ENCODE data around the gene SNED1. TPM values are rescaled to one million over a fixed set of nuclear protein-coding genes. Genes with fewer than 3 reads are reported as not detected.
"Not testable (repeated sequence)": the region's sequence is repeated elsewhere in the genome, so short reads cannot be mapped to it uniquely, and the experiment has no call there.

SNED1 gene
- total RNA-seq, 4 donors from 2014 or later, result 18.5 to 87.1 (median 21.9) TPM

GRCh38 chr2:241091734-241092445, 93.5 kb downstream of the SNED1 start:
- TF ChIP-seq CTCF (IDR thresholded peaks at IDR 0.05) (no peak), POLR2A (IDR thresholded peaks at IDR 0.05) (no peak)
- Histone ChIP-seq H3K27me3 (no peaks in the 10 kb centered on the region), H3K4me3 (no peak overlapping the region), H3K9me3 (no peaks in the 10 kb centered on the region), H3K4me1 (no peaks in the 10 kb centered on the region), H3K27ac (no peak overlapping the region), H3K36me3 (no peaks in the 10 kb centered on the region)
- no peak for DNase-seq
- intact Hi-C loops (cut with DNase I; ENCODE audit: low total_unique reads), result no loop called here

GRCh38 chr2:241092677-241093076, 94.3 kb downstream of the SNED1 start:
- Histone ChIP-seq H3K36me3 (no peaks in the 10 kb centered on the region), H3K4me3 (no peak overlapping the region), H3K27me3 (no peaks in the 10 kb centered on the region), H3K9me3 (no peaks in the 10 kb centered on the region), H3K4me1 (no peaks in the 10 kb centered on the region), H3K27ac (no peak overlapping the region)
- intact Hi-C loops (cut with DNase I; ENCODE audit: low total_unique reads), result no loop called here
- no peak for TF ChIP-seq CTCF (IDR thresholded peaks at IDR 0.05)
- no peak for TF ChIP-seq POLR2A (IDR thresholded peaks at IDR 0.05)
- no peak for DNase-seq

- DNase-seq; intact Hi-C loops (cut with DNase I; ENCODE audit: low total_unique reads); H3K9me3 ChIP-seq; H3K27ac ChIP-seq; H3K4me3 ChIP-seq; H3K36me3 ChIP-seq; H3K27me3 ChIP-seq; H3K4me1 ChIP-seq: not testable (repeated sequence)
Measured at GRCh38 chr2:241093133-241093781, 94.8 kb downstream of the SNED1 start.

GRCh38 chr2:241094172-241094571, 95.8 kb downstream of the SNED1 start:
- intact Hi-C loops (cut with DNase I; ENCODE audit: low total_unique reads), result no loop called here
- no peaks in the 10 kb centered on the region for H3K27me3 ChIP-seq
- no peak overlapping the region for H3K27ac ChIP-seq
- TF ChIP-seq POLR2A (IDR thresholded peaks at IDR 0.05) (no peak), CTCF (IDR thresholded peaks at IDR 0.05) (no peak)
- no peaks in the 10 kb centered on the region for H3K36me3 ChIP-seq
- no peak for DNase-seq
- H3K4me3 ChIP-seq, result no peak overlapping the region
- no peaks in the 10 kb centered on the region for H3K4me1 ChIP-seq
- no peaks in the 10 kb centered on the region for H3K9me3 ChIP-seq

GRCh38 chr2:241094924-241095420, 96.6 kb downstream of the SNED1 start:
- no peak for DNase-seq

More at GRCh38 chr2:241094924-241095420, 96.6 kb downstream of the SNED1 start:
- Histone ChIP-seq H3K27me3 (no peaks in the 10 kb centered on the region), H3K27ac (no peak overlapping the region), H3K9me3 (no peaks in the 10 kb centered on the region), H3K4me1 (no peaks in the 10 kb centered on the region), H3K36me3 (no peaks in the 10 kb centered on the region), H3K4me3 (no peak overlapping the region)
- intact Hi-C loops (cut with DNase I; ENCODE audit: low total_unique reads), result no loop called here
- no peak for TF ChIP-seq CTCF (IDR thresholded peaks at IDR 0.05)
- no peak for TF ChIP-seq POLR2A (IDR thresholded peaks at IDR 0.05)
